ENCODE results near the gene GTF3C5.
A peak's percentile ranks its signal among the peaks of the same experiment; 100 is the strongest.

DNA sequence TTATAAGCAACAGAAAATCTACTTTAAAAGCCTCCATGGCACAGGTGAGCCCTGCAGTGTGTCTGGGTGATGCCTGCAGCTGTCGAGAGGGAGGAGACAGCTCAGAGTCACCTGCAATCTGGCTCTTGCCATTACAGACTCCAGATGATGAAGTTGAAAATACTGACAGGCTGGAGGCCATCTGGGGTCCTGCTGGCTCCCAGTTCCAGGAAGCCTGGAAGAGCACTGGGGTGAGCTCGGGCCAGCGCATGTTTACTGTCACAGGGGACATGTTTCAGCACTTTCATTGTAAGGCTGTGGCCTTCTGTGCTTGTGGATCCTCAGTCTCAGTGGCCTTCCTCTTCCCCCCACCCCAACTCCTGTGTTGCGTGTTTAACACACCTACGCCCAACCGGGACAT, 59.4 kb downstream of the GTF3C5 start:
- TF ChIP-seq YY1 (IDR thresholded peaks at IDR 0.05; ENCODE audit: low read depth) (no peak), SMC3 (IDR thresholded peaks at IDR 0.05; ENCODE audit: low read depth, low read length) (no peak), EP300 (IDR thresholded peaks at IDR 0.05; ENCODE audit: borderline replicate concordance in 1 of 2, low read depth in 1 of 2, low read length in 1 of 2) (peak in 1 of 2 experiments; percentile 82; a peak in 2 of 4 replicates), GABPA (IDR thresholded peaks at IDR 0.05; ENCODE audit: low read depth) (no peak), ELF1 (IDR thresholded peaks at IDR 0.05) (no peak), JUND (IDR thresholded peaks at IDR 0.05) (no peak)
- TF ChIP-seq, protein P1, sequence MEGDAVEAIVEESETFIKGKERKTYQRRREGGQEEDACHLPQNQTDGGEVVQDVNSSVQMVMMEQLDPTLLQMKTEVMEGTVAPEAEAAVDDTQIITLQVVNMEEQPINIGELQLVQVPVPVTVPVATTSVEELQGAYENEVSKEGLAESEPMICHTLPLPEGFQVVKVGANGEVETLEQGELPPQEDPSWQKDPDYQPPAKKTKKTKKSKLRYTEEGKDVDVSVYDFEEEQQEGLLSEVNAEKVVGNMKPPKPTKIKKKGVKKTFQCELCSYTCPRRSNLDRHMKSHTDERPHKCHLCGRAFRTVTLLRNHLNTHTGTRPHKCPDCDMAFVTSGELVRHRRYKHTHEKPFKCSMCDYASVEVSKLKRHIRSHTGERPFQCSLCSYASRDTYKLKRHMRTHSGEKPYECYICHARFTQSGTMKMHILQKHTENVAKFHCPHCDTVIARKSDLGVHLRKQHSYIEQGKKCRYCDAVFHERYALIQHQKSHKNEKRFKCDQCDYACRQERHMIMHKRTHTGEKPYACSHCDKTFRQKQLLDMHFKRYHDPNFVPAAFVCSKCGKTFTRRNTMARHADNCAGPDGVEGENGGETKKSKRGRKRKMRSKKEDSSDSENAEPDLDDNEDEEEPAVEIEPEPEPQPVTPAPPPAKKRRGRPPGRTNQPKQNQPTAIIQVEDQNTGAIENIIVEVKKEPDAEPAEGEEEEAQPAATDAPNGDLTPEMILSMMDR (IDR thresholded peaks at IDR 0.05), result no peak
- TF ChIP-seq, protein P2, sequence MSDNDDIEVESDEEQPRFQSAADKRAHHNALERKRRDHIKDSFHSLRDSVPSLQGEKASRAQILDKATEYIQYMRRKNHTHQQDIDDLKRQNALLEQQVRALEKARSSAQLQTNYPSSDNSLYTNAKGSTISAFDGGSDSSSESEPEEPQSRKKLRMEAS (IDR thresholded peaks at IDR 0.05; ENCODE audit: low read depth), result no peak
- TF ChIP-seq, protein P3, sequence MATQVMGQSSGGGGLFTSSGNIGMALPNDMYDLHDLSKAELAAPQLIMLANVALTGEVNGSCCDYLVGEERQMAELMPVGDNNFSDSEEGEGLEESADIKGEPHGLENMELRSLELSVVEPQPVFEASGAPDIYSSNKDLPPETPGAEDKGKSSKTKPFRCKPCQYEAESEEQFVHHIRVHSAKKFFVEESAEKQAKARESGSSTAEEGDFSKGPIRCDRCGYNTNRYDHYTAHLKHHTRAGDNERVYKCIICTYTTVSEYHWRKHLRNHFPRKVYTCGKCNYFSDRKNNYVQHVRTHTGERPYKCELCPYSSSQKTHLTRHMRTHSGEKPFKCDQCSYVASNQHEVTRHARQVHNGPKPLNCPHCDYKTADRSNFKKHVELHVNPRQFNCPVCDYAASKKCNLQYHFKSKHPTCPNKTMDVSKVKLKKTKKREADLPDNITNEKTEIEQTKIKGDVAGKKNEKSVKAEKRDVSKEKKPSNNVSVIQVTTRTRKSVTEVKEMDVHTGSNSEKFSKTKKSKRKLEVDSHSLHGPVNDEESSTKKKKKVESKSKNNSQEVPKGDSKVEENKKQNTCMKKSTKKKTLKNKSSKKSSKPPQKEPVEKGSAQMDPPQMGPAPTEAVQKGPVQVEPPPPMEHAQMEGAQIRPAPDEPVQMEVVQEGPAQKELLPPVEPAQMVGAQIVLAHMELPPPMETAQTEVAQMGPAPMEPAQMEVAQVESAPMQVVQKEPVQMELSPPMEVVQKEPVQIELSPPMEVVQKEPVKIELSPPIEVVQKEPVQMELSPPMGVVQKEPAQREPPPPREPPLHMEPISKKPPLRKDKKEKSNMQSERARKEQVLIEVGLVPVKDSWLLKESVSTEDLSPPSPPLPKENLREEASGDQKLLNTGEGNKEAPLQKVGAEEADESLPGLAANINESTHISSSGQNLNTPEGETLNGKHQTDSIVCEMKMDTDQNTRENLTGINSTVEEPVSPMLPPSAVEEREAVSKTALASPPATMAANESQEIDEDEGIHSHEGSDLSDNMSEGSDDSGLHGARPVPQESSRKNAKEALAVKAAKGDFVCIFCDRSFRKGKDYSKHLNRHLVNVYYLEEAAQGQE (IDR thresholded peaks at IDR 0.05; ENCODE audit: low read depth, low read length), result no peak

Data from SK-N-SH (cell line).